Natural killer cell (primary cell): ENCODE results near the gene PROC. TPM values are rescaled to one million over a fixed set of nuclear protein-coding genes. Genes with fewer than 3 reads are reported as not detected.

Experiments
- ATAC-seq, 3 donors: fragments of 150-1000 bp in 2 of 3; fragments of 200-7000 bp in 1 of 3; cut with Tn5 transposase; 1 replicate in 1 of 3; 2 replicates in 2 of 3; pipeline ENCODE4 v1.10.0; 2021; ENCODE audit warnings: mild to moderate bottlenecking in 2 of 3, moderate library complexity in 2 of 3
- DNase-seq, 2 donors: peaks; one replicate each; pipeline versions ENCODE4 v3.0.0 to v3.0.0-alpha.2; 2013 to 2021; ENCODE audit warnings: mixed read lengths in 1 of 2
- H3K27ac ChIP-seq: one replicate; pipeline ENCODE4 v1.5.1; 2013; ENCODE audit warnings: mild to moderate bottlenecking, low read length
- H3K27me3 ChIP-seq: one replicate; pipeline ENCODE4 v1.6.1; 2013; ENCODE audit warnings: low read length; ENCODE audit not compliant: control insufficient read depth, insufficient read depth
- H3K36me3 ChIP-seq: one replicate; pipeline ENCODE4 v1.6.1; 2013; ENCODE audit warnings: low read length; ENCODE audit not compliant: control insufficient read depth, insufficient read depth
- H3K4me1 ChIP-seq: one replicate; pipeline ENCODE4 v1.6.1; 2013; ENCODE audit warnings: low read length; ENCODE audit not compliant: control insufficient read depth, insufficient read depth
- H3K4me3 ChIP-seq: one replicate; pipeline ENCODE4 v1.5.1; 2013; ENCODE audit warnings: low read length
- H3K9me3 ChIP-seq: one replicate; pipeline ENCODE4 v1.6.1; 2013; ENCODE audit warnings: low read length; ENCODE audit not compliant: control insufficient read depth, insufficient read depth
- H3K27ac Mint-ChIP-seq, 2 donors: one replicate each; pipeline ENCODE4 v1.8.0; 2022; ENCODE audit warnings: mild to moderate bottlenecking in 2 of 2, mixed read lengths in 2 of 2, moderate library complexity in 1 of 2
- H3K27me3 Mint-ChIP-seq, 2 donors: one replicate each; pipeline ENCODE4 v1.8.0; 2022; ENCODE audit warnings: low read depth in 2 of 2, mixed read lengths in 2 of 2
- H3K36me3 Mint-ChIP-seq: one replicate; pipeline ENCODE4 v1.8.0; 2022; ENCODE audit warnings: mixed read lengths
- H3K4me1 Mint-ChIP-seq, 2 donors: one replicate each; pipeline ENCODE4 v1.8.0; 2022; ENCODE audit warnings: mixed read lengths in 2 of 2
- H3K4me3 Mint-ChIP-seq: one replicate; pipeline ENCODE4 v1.8.0; 2022; ENCODE audit warnings: mild to moderate bottlenecking, moderate library complexity, mixed read lengths
- H3K9me3 Mint-ChIP-seq, 2 donors: one replicate each; pipeline ENCODE4 v1.8.0; 2022; ENCODE audit warnings: mixed read lengths in 2 of 2
- CTCF ChIP-seq: fragments of 200-600 bp; IDR thresholded peaks from one replicate; pipeline ENCODE4 v1.8.0; 2022; ENCODE audit warnings: antibody characterized with exemption
- WGBS: methylation state at CpG from one replicate; pipeline ENCODE4 v1.1.7; 2013; ENCODE audit warnings: missing lambda C conversion rate; ENCODE audit not compliant: insufficient coverage; 5-methylcytosine and 5-hydroxymethylcytosine counted together
- intact Hi-C: fragments of 100-400 bp; cut with micrococcal nuclease; formaldehyde crosslinking; loops from one replicate; pipeline ENCODE4 v1.14.2; 2022
- total RNA-seq, 4 donors: library from RNA; stranded (reverse); fragments of 120-200 nt in 1 of 4; gene quantifications; one replicate each; pipeline versions ENCODE4 v1.2.3 to v1.2.4, GENCODE V29; 2013 to 2022

PROC gene
- total RNA-seq, 3 donors from 2014 or later (not counting 1 experiment from before 2014, with no cell fraction given) = not detected

- peak overlapping the region; percentile 55 for H3K4me3 ChIP-seq
- intact Hi-C loops = loop anchor here (1.0 kb wide), 1 partner anchor 61 kb away; no protein-coding TSS in a partner anchor
- WGBS = 12% methylated on average over 55 of the region's 55 CpGs
- DNase-seq (peak; percentile 69 to 91), ATAC-seq (peak; percentile 90 to 92 (median 91))
- H3K9me3 ChIP-seq = no peaks in the 10 kb centered on the region
- H3K4me1 Mint-ChIP-seq = peaks cover 14 to 18% of the 10 kb centered on the region in 2 donors
- H3K4me1 ChIP-seq = peaks cover 19% of the 10 kb centered on the region
- H3K27me3 Mint-ChIP-seq = peaks cover 32 to 38% of the 10 kb centered on the region in 2 donors
- H3K4me3 Mint-ChIP-seq = peak overlapping the region; percentile 79
- TF ChIP-seq CTCF = peak; percentile 63
- no peaks in the 10 kb centered on the region for H3K36me3 ChIP-seq
- no peaks in the 10 kb centered on the region for H3K36me3 Mint-ChIP-seq
- no peaks in the 10 kb centered on the region for H3K9me3 Mint-ChIP-seq
- no peak overlapping the region for H3K27ac ChIP-seq
- no peaks in the 10 kb centered on the region for H3K27me3 ChIP-seq
- H3K27ac Mint-ChIP-seq = peak overlapping the region in 1 of 2 donors; percentile 82
These were observed 2.4 kb upstream of the PROC start for GRCh38 chr2:127415593-127416505.

- Mint-ChIP-seq H3K27ac (peak overlapping the region in 1 of 2 donors; percentile 82), H3K36me3 (no peaks in the 10 kb centered on the region)
- under 1% methylated on average over 4 of the region's 4 CpGs for WGBS
These were observed 1.7 kb upstream of the PROC start for GRCh38 chr2:127416506-127417001.

GRCh38 chr2:127417406-127417805 is 821 bp upstream of the PROC start:
- 98% methylated on average over 8 of the region's 8 CpGs for WGBS
- no peak overlapping the region for H3K4me3 ChIP-seq
- peaks cover 10% of the 10 kb centered on the region for H3K27me3 ChIP-seq
- DNase-seq = no peak
- H3K36me3 Mint-ChIP-seq = no peaks in the 10 kb centered on the region
- peak overlapping the region; percentile 9 for H3K4me3 Mint-ChIP-seq
- H3K27ac Mint-ChIP-seq = no peak overlapping the region
- no peaks in the 10 kb centered on the region for H3K36me3 ChIP-seq
- no peak for TF ChIP-seq CTCF
- no peaks in the 10 kb centered on the region for H3K9me3 Mint-ChIP-seq
- no peaks in the 10 kb centered on the region for H3K9me3 ChIP-seq
- H3K4me1 Mint-ChIP-seq = peaks cover 14 to 18% of the 10 kb centered on the region in 2 donors
- peaks cover 22% of the 10 kb centered on the region for H3K4me1 ChIP-seq
- peaks cover 36 to 47% of the 10 kb centered on the region in 2 donors for H3K27me3 Mint-ChIP-seq
- intact Hi-C loops = no loop called here
- ATAC-seq = no peak
- H3K27ac ChIP-seq = no peak overlapping the region

More at GRCh38 chr2:127416506-127417001, 1.7 kb upstream of the PROC start:
- intact Hi-C loops = loop anchor here (1.0 kb wide), 1 partner anchor 61 kb away; no protein-coding TSS in a partner anchor
- Histone ChIP-seq H3K9me3 (no peaks in the 10 kb centered on the region), H3K27me3 (peaks cover 1% of the 10 kb centered on the region), H3K4me1 (peaks cover 19% of the 10 kb centered on the region), H3K4me3 (peak overlapping the region; percentile 55), H3K36me3 (no peaks in the 10 kb centered on the region), H3K27ac (no peak overlapping the region)
- no peaks in the 10 kb centered on the region for H3K9me3 Mint-ChIP-seq
- peak overlapping the region; percentile 83 for H3K4me3 Mint-ChIP-seq
- ATAC-seq (peak in 1 of 3 donors; percentile 5), DNase-seq (no peak)
- no peak for TF ChIP-seq CTCF
- peaks cover 36 to 44% of the 10 kb centered on the region in 2 donors for H3K27me3 Mint-ChIP-seq
- H3K4me1 Mint-ChIP-seq = peaks cover 14 to 18% of the 10 kb centered on the region in 2 donors
